HEK293T (cell line): Measurements from ENCODE around the gene ZER1.

Experiments
- CTCF ChIA-PET: fragments of 350-600 bp; formaldehyde crosslinking; extraction: SDS; loops from one replicate; lab custom pipeline; 2021; ENCODE audit warnings: antibody characterized with exemption, inconsistent platforms; lab: Yijun Ruan, JAX
- POLR2A ChIA-PET: fragments of 350-600 bp; formaldehyde crosslinking; extraction: SDS; loops from one replicate; lab custom pipeline; 2020; ENCODE audit warnings: antibody characterized with exemption, inconsistent platforms; lab: Yijun Ruan, JAX
- DNase-seq: peaks from one replicate; pipeline ENCODE4 v3.0.0; 2012; ENCODE audit warnings: mixed read lengths; ENCODE audit errors: extremely low spot score
- ARNT ChIP-seq: fragments of 450-650 bp; IDR thresholded peaks from 2 replicates; pipeline ENCODE4 v1.6.1; 2017; ENCODE audit warnings: mild to moderate bottlenecking
- BHLHE40 ChIP-seq: fragments of 450-650 bp; IDR thresholded peaks from 2 replicates; pipeline ENCODE4 v1.6.1; 2016; ENCODE audit warnings: mild to moderate bottlenecking, moderate library complexity, borderline replicate concordance
- CTBP1 ChIP-seq: fragments of 450-650 bp; IDR thresholded peaks from 2 replicates; pipeline ENCODE4 v1.6.1; 2016; ENCODE audit warnings: borderline replicate concordance
- ELF4 ChIP-seq: fragments of 450-650 bp; IDR thresholded peaks from 2 replicates; pipeline ENCODE4 v1.6.1; 2017; ENCODE audit warnings: antibody characterized with exemption
- FOXA1 ChIP-seq: fragments of 450-650 bp; IDR thresholded peaks from 2 replicates; pipeline ENCODE4 v1.6.1; 2016; ENCODE audit warnings: mild to moderate bottlenecking
- FOXK2 ChIP-seq: fragments of 450-650 bp; IDR thresholded peaks from 2 replicates; pipeline ENCODE4 v1.6.1; 2016; ENCODE audit warnings: mild to moderate bottlenecking
- FOXM1 ChIP-seq: fragments of 450-650 bp; IDR thresholded peaks from 2 replicates; pipeline ENCODE4 v1.6.1; 2017; ENCODE audit warnings: mild to moderate bottlenecking, borderline replicate concordance
- HDGF ChIP-seq: fragments of 450-650 bp; IDR thresholded peaks from 2 replicates; pipeline ENCODE4 v1.6.1; 2017; ENCODE audit warnings: antibody characterized with exemption, borderline replicate concordance
- L3MBTL2 ChIP-seq: fragments of 450-650 bp; conservative IDR thresholded peaks from 2 replicates; pipeline ENCODE4 v1.6.1; 2016; ENCODE audit warnings: mild to moderate bottlenecking
- LEF1 ChIP-seq: fragments of 450-650 bp; IDR thresholded peaks from 2 replicates; pipeline ENCODE4 v1.6.1; 2017; ENCODE audit warnings: mild to moderate bottlenecking, borderline replicate concordance
- NFRKB ChIP-seq: fragments of 450-650 bp; IDR thresholded peaks from 2 replicates; pipeline ENCODE4 v1.6.1; 2016; ENCODE audit warnings: mild to moderate bottlenecking, moderate library complexity
- PKNOX1 ChIP-seq: fragments of 450-650 bp; IDR thresholded peaks from 2 replicates; pipeline ENCODE4 v1.6.1; 2016
- SP1 ChIP-seq: fragments of 450-650 bp; IDR thresholded peaks from 2 replicates; pipeline ENCODE4 v1.6.1; 2017
- SUZ12 ChIP-seq: fragments of 450-650 bp; IDR thresholded peaks from 2 replicates; pipeline ENCODE4 v1.6.1; 2016; ENCODE audit warnings: mild to moderate bottlenecking
- TARDBP ChIP-seq: fragments of 450-650 bp; IDR thresholded peaks from 2 replicates; pipeline ENCODE4 v1.6.1; 2016
- ZNF384 ChIP-seq: fragments of 450-650 bp; IDR thresholded peaks from 2 replicates; pipeline ENCODE4 v1.6.1; 2016

ZER1 gene

GRCh38 chr9:128719919-128720605 lies 51.7 kb downstream of the ZER1 start:
- DNase-seq, result no peak
- POLR2A ChIA-PET, result no interaction called here
- CTCF ChIA-PET, result no interaction called here
- TF ChIP-seq FOXM1, result no peak
- TF ChIP-seq L3MBTL2, result no peak
- no peak for TF ChIP-seq FOXK2
- TF ChIP-seq TARDBP, result no peak
- TF ChIP-seq SP1, result no peak
- no peak for TF ChIP-seq PKNOX1
- no peak for TF ChIP-seq LEF1
- TF ChIP-seq BHLHE40, result no peak
- no peak for TF ChIP-seq ELF4
- TF ChIP-seq HDGF, result no peak
- TF ChIP-seq NFRKB, result no peak
- TF ChIP-seq CTBP1, result no peak
- no peak for TF ChIP-seq FOXA1
- TF ChIP-seq ARNT, result no peak
- TF ChIP-seq ZNF384, result no peak

GRCh38 chr9:128718475-128718874 lies 53.3 kb downstream of the ZER1 start:
- ChIA-PET CTCF (no interaction called here), POLR2A (no interaction called here)
- TF ChIP-seq ZNF384, result no peak
- no peak for TF ChIP-seq FOXA1
- no peak for TF ChIP-seq NFRKB
- TF ChIP-seq LEF1, result no peak
- no peak for TF ChIP-seq ARNT
- TF ChIP-seq CTBP1, result no peak
- no peak for TF ChIP-seq SUZ12
- TF ChIP-seq HDGF, result no peak
- no peak for TF ChIP-seq BHLHE40
- no peak for TF ChIP-seq SP1
- TF ChIP-seq PKNOX1, result no peak
- no peak for TF ChIP-seq FOXM1
- no peak for TF ChIP-seq L3MBTL2
- TF ChIP-seq TARDBP, result no peak

GRCh38 chr9:128718047-128718446 lies 53.7 kb downstream of the ZER1 start:
- TF ChIP-seq ELF4 (no peak), TARDBP (no peak), FOXK2 (no peak), HDGF (no peak)
- ChIA-PET CTCF (interaction anchor here (0.7 kb wide), 1 partner anchor 15 kb away, joined by 4 read pairs; no protein-coding TSS in a partner anchor), POLR2A (no interaction called here)
- DNase-seq, result no peak

More at GRCh38 chr9:128718475-128718874, 53.3 kb downstream of the ZER1 start:
- DNase-seq, result no peak

- DNase-seq, result no peak
- ChIA-PET POLR2A (no interaction called here), CTCF (no interaction called here)
- TF ChIP-seq FOXK2 (no peak), CTBP1 (no peak), LEF1 (no peak), ELF4 (no peak), TARDBP (no peak), ZNF384 (peak; percentile 56)
These were observed 55.0 kb downstream of the ZER1 start for GRCh38 chr9:128716581-128717254.

GRCh38 chr9:128715436-128715750 lies 56.3 kb downstream of the ZER1 start:
- no peak for DNase-seq
- TF ChIP-seq LEF1, result no peak
- no peak for TF ChIP-seq ZNF384
- no peak for TF ChIP-seq NFRKB
- no peak for TF ChIP-seq PKNOX1
- TF ChIP-seq ELF4, result no peak
- TF ChIP-seq CTBP1, result no peak
- ChIA-PET CTCF (no interaction called here), POLR2A (no interaction called here)

- DNase-seq, result no peak
- POLR2A ChIA-PET, result no interaction called here
- TF ChIP-seq FOXM1, result no peak
- no peak for TF ChIP-seq LEF1
- TF ChIP-seq NFRKB, result no peak
- no peak for TF ChIP-seq ARNT
- TF ChIP-seq SP1, result no peak
- CTCF ChIA-PET, result no interaction called here
These were observed 56.9 kb downstream of the ZER1 start for GRCh38 chr9:128714586-128715435.
